ENCODE results near the gene SNX12. TPM values are rescaled to one million over a fixed set of nuclear protein-coding genes. Genes with fewer than 3 reads are reported as not detected.

SNX12 gene
- polyA plus RNA-seq, 1 donor from 2014 or later = 71.2 TPM

- Histone ChIP-seq H3K4me2 (ENCODE audit: low read length) (no peak overlapping the region), H3K4me3 (ENCODE audit: low read length) (no peak overlapping the region), H3K36me3 (ENCODE audit: insufficient read depth, low read length) (no peaks in the 10 kb centered on the region), H3K9ac (ENCODE audit: low read length) (no peak overlapping the region), H2AFZ (ENCODE audit: low read depth, low read length) (no peak overlapping the region), H3K27ac (ENCODE audit: low read length) (no peak overlapping the region), H3F3A (ENCODE audit: insufficient read depth, low read length, poor library complexity, severe bottlenecking) (no peaks in the 10 kb centered on the region), H3K9me3 (ENCODE audit: low read length) (no peaks in the 10 kb centered on the region), H3K9me2 (ENCODE audit: insufficient read depth, low read length) (no peaks in the 10 kb centered on the region), H4K20me1 (ENCODE audit: insufficient read depth) (no peaks in the 10 kb centered on the region), H3K79me2 (replicated peaks; ENCODE audit: insufficient read depth, low read length) (no peaks in the 10 kb centered on the region), H3K27me3 (ENCODE audit: insufficient read depth, low read depth, low read length) (no peaks in the 10 kb centered on the region)
- TF ChIP-seq SMC3 (conservative IDR thresholded peaks at IDR 0.05; ENCODE audit: poor library complexity) (no peak), REST (IDR thresholded peaks at IDR 0.05; ENCODE audit: borderline replicate concordance) (no peak), MXI1 (conservative IDR thresholded peaks at IDR 0.05; ENCODE audit: poor library complexity, severe bottlenecking) (no peak), EZH2 (IDR thresholded peaks at IDR 0.05; ENCODE audit: borderline replicate concordance, insufficient read depth, low read length, poor library complexity, severe bottlenecking) (no peak), POLR2AphosphoS5 (IDR thresholded peaks at IDR 0.05) (no peak), EP300 (conservative IDR thresholded peaks at IDR 0.05; ENCODE audit: poor library complexity, severe bottlenecking) (no peak), RAD21 (conservative IDR thresholded peaks at IDR 0.05) (no peak), CTCF (IDR thresholded peaks at IDR 0.05; ENCODE audit: poor library complexity, severe bottlenecking) (no peak), TAF1 (IDR thresholded peaks at IDR 0.05; ENCODE audit: low read depth) (no peak)
These were observed 10.1 kb downstream of the SNX12 start for GRCh38 chrX:71057848-71058530.

- Histone ChIP-seq H3K9me3 (ENCODE audit: low read length) (no peaks in the 10 kb centered on the region), H3K4me2 (ENCODE audit: low read length) (no peak overlapping the region), H2AFZ (ENCODE audit: low read depth, low read length) (no peak overlapping the region), H4K20me1 (ENCODE audit: insufficient read depth) (no peaks in the 10 kb centered on the region), H3K79me2 (replicated peaks; ENCODE audit: insufficient read depth, low read length) (no peaks in the 10 kb centered on the region), H3K27me3 (ENCODE audit: insufficient read depth, low read depth, low read length) (no peaks in the 10 kb centered on the region), H3K36me3 (ENCODE audit: insufficient read depth, low read length) (no peaks in the 10 kb centered on the region), H3K4me3 (ENCODE audit: low read length) (no peak overlapping the region), H3K27ac (ENCODE audit: low read length) (no peak overlapping the region), H3K9ac (ENCODE audit: low read length) (no peak overlapping the region), H3F3A (ENCODE audit: insufficient read depth, low read length, poor library complexity, severe bottlenecking) (no peaks in the 10 kb centered on the region), H3K9me2 (ENCODE audit: insufficient read depth, low read length) (no peaks in the 10 kb centered on the region)
- TF ChIP-seq EP300 (conservative IDR thresholded peaks at IDR 0.05; ENCODE audit: poor library complexity, severe bottlenecking) (no peak), CTCF (IDR thresholded peaks at IDR 0.05; ENCODE audit: poor library complexity, severe bottlenecking) (no peak), MXI1 (conservative IDR thresholded peaks at IDR 0.05; ENCODE audit: poor library complexity, severe bottlenecking) (no peak), RAD21 (conservative IDR thresholded peaks at IDR 0.05) (no peak), POLR2AphosphoS5 (IDR thresholded peaks at IDR 0.05) (no peak), REST (IDR thresholded peaks at IDR 0.05; ENCODE audit: borderline replicate concordance) (no peak), TAF1 (IDR thresholded peaks at IDR 0.05; ENCODE audit: low read depth) (no peak), SMC3 (conservative IDR thresholded peaks at IDR 0.05; ENCODE audit: poor library complexity) (no peak), EZH2 (IDR thresholded peaks at IDR 0.05; ENCODE audit: borderline replicate concordance, insufficient read depth, low read length, poor library complexity, severe bottlenecking) (no peak)
These were observed 11.3 kb downstream of the SNX12 start for GRCh38 chrX:71056867-71057266.
